ENCODE data around the gene GPANK1. TPM values are rescaled to one million over a fixed set of nuclear protein-coding genes. Genes with fewer than 3 reads are reported as not detected.

The GPANK1 gene
- total and polyA plus RNA-seq, 2 of the 13 experiments (the other 11 are each of a cell fraction or from before 2014, with no cell fraction given): 15.4 to 22.8 TPM

- peak; percentile 24; the same call in 1 of the 2 replicates for TF ChIP-seq TEF (CRISPR knock-in tag; IDR thresholded peaks at IDR 0.05)
- no peak for TF ChIP-seq ZNF674 (CRISPR knock-in tag; IDR thresholded peaks at IDR 0.05; ENCODE audit: low read depth)
- TF ChIP-seq ZNF850 (CRISPR knock-in tag; conservative IDR thresholded peaks at IDR 0.05): no peak
- 0 out of 2 replicates have a peak, but pooled peaks have one; percentile 18 for TF ChIP-seq ZNF501 (CRISPR knock-in tag; IDR thresholded peaks at IDR 0.05)
- peak; percentile 75 for TF ChIP-seq ARID3A (IDR thresholded peaks at IDR 0.05; ENCODE audit: low read depth, low read length)
- peak; percentile 69; the same call in 1 of the 2 replicates for TF ChIP-seq WIZ (CRISPR knock-in tag; IDR thresholded peaks at IDR 0.05)
- TF ChIP-seq ZNF567 (CRISPR knock-in tag; IDR thresholded peaks at IDR 0.05; ENCODE audit: borderline replicate concordance): no peak
- TF ChIP-seq ZNF570 (CRISPR knock-in tag; IDR thresholded peaks at IDR 0.05; ENCODE audit: borderline replicate concordance): no peak
- no peak for TF ChIP-seq ZNF383 (CRISPR knock-in tag; IDR thresholded peaks at IDR 0.05; ENCODE audit: borderline replicate concordance)
- peak; percentile 94; the same call in 1 of the 2 replicates for TF ChIP-seq ZNF569 (CRISPR knock-in tag; IDR thresholded peaks at IDR 0.05; ENCODE audit: borderline replicate concordance)
- no peak for TF ChIP-seq ZNF180 (CRISPR knock-in tag; IDR thresholded peaks at IDR 0.05; ENCODE audit: borderline replicate concordance, low read depth)
- peak; percentile 60; the same call in 1 of the 2 replicates for TF ChIP-seq BCL6 (CRISPR knock-in tag; IDR thresholded peaks at IDR 0.05)
- no peak for TF ChIP-seq XRCC5 (optimal IDR thresholded peaks at IDR 0.05; ENCODE audit: low read length)
- TF ChIP-seq CBFB (CRISPR knock-in tag; IDR thresholded peaks at IDR 0.05): peak; percentile 93
- TF ChIP-seq, protein P1, sequence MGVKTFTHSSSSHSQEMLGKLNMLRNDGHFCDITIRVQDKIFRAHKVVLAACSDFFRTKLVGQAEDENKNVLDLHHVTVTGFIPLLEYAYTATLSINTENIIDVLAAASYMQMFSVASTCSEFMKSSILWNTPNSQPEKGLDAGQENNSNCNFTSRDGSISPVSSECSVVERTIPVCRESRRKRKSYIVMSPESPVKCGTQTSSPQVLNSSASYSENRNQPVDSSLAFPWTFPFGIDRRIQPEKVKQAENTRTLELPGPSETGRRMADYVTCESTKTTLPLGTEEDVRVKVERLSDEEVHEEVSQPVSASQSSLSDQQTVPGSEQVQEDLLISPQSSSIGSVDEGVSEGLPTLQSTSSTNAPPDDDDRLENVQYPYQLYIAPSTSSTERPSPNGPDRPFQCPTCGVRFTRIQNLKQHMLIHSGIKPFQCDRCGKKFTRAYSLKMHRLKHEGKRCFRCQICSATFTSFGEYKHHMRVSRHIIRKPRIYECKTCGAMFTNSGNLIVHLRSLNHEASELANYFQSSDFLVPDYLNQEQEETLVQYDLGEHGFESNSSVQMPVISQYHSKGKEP (CRISPR knock-in tag; IDR thresholded peaks at IDR 0.05): no peak
- TF ChIP-seq, protein P2, sequence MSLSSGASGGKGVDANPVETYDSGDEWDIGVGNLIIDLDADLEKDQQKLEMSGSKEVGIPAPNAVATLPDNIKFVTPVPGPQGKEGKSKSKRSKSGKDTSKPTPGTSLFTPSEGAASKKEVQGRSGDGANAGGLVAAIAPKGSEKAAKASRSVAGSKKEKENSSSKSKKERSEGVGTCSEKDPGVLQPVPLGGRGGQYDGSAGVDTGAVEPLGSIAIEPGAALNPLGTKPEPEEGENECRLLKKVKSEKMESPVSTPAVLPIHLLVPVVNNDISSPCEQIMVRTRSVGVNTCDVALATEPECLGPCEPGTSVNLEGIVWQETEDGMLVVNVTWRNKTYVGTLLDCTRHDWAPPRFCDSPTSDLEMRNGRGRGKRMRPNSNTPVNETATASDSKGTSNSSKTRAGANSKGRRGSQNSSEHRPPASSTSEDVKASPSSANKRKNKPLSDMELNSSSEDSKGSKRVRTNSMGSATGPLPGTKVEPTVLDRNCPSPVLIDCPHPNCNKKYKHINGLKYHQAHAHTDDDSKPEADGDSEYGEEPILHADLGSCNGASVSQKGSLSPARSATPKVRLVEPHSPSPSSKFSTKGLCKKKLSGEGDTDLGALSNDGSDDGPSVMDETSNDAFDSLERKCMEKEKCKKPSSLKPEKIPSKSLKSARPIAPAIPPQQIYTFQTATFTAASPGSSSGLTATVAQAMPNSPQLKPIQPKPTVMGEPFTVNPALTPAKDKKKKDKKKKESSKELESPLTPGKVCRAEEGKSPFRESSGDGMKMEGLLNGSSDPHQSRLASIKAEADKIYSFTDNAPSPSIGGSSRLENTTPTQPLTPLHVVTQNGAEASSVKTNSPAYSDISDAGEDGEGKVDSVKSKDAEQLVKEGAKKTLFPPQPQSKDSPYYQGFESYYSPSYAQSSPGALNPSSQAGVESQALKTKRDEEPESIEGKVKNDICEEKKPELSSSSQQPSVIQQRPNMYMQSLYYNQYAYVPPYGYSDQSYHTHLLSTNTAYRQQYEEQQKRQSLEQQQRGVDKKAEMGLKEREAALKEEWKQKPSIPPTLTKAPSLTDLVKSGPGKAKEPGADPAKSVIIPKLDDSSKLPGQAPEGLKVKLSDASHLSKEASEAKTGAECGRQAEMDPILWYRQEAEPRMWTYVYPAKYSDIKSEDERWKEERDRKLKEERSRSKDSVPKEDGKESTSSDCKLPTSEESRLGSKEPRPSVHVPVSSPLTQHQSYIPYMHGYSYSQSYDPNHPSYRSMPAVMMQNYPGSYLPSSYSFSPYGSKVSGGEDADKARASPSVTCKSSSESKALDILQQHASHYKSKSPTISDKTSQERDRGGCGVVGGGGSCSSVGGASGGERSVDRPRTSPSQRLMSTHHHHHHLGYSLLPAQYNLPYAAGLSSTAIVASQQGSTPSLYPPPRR (CRISPR knock-in tag; IDR thresholded peaks at IDR 0.05; ENCODE audit: borderline replicate concordance): no peak; the same call in 1 of the 2 replicates
- peak; percentile 76 for TF ChIP-seq KDM2A (CRISPR knock-in tag; IDR thresholded peaks at IDR 0.05; ENCODE audit: borderline replicate concordance, low read depth)
- TF ChIP-seq REPIN1 (CRISPR knock-in tag; IDR thresholded peaks at IDR 0.05; ENCODE audit: borderline replicate concordance, low read depth): peak; percentile 66; the same call in 1 of the 2 replicates
- TF ChIP-seq TMF1 (CRISPR knock-in tag; IDR thresholded peaks at IDR 0.05; ENCODE audit: low read depth): no peak; the same call in 1 of the 2 replicates
- no peak for TF ChIP-seq TAF15 (IDR thresholded peaks at IDR 0.05; ENCODE audit: low read depth, low read length, poor library complexity, severe bottlenecking)
These were observed at the start of gene GPANK1 (continued) for GRCh38 chr6:31664790-31665500.

Data from HepG2 (cell line).